ENCODE measurements around the gene ABCB4. TPM values are rescaled to one million over a fixed set of nuclear protein-coding genes. Genes with fewer than 3 reads are reported as not detected.

The ABCB4 gene
- total RNA-seq, 1 experiment from 2014 or later, result not detected

- ChIA-PET CTCF (no interaction called here), RAD21 (ENCODE audit: low non-redundant PET in 1 of 2, low total read pairs in 2 of 2, uncharacterized antibody in 2 of 2, unreplicated experiment in 2 of 2) (no interaction called here), POLR2A (no interaction called here)
- H3K27ac ChIP-seq (ENCODE audit: low read depth, low read length), result no peak overlapping the region
- DNase-seq (ENCODE audit: low read depth, low spot score) (no peak), ATAC-seq (no peak)
- H3K36me3 ChIP-seq (ENCODE audit: control insufficient read depth in 1 of 2, insufficient read depth in 2 of 2, low read length in 2 of 2), result no peaks in the 10 kb centered on the region
- H3K4me3 ChIP-seq (replicated peaks in 1 of 2; ENCODE audit: low read depth in 1 of 2, low read length in 2 of 2), result no peak overlapping the region
- H3K4me2 ChIP-seq (ENCODE audit: low read length), result no peak overlapping the region
- no peaks in the 10 kb centered on the region for H3K79me2 ChIP-seq (ENCODE audit: insufficient read depth, low read length)
- TF ChIP-seq TCF7L2 (IDR thresholded peaks at IDR 0.05; ENCODE audit: borderline replicate concordance, extremely low read depth, insufficient read depth, insufficient read length) (no peak), EZH2phosphoT487 (IDR thresholded peaks at IDR 0.05; ENCODE audit: borderline replicate concordance) (no peak), YY1 (IDR thresholded peaks at IDR 0.05; ENCODE audit: extremely low read depth, insufficient replicate concordance, low read depth, low read length) (no peak), CBX3 (IDR thresholded peaks at IDR 0.05; ENCODE audit: low read depth) (no peak), ZBTB33 (IDR thresholded peaks at IDR 0.05; ENCODE audit: extremely low read depth, insufficient replicate concordance, low read length) (no peak), SP1 (IDR thresholded peaks at IDR 0.05; ENCODE audit: low read depth) (no peak), RAD21 (IDR thresholded peaks at IDR 0.05; ENCODE audit: low read depth) (no peak), POLR2A (IDR thresholded peaks at IDR 0.05; ENCODE audit: borderline replicate concordance, extremely low read depth, insufficient read depth, insufficient read length) (no peak)
- TF ChIP-seq, protein P1, sequence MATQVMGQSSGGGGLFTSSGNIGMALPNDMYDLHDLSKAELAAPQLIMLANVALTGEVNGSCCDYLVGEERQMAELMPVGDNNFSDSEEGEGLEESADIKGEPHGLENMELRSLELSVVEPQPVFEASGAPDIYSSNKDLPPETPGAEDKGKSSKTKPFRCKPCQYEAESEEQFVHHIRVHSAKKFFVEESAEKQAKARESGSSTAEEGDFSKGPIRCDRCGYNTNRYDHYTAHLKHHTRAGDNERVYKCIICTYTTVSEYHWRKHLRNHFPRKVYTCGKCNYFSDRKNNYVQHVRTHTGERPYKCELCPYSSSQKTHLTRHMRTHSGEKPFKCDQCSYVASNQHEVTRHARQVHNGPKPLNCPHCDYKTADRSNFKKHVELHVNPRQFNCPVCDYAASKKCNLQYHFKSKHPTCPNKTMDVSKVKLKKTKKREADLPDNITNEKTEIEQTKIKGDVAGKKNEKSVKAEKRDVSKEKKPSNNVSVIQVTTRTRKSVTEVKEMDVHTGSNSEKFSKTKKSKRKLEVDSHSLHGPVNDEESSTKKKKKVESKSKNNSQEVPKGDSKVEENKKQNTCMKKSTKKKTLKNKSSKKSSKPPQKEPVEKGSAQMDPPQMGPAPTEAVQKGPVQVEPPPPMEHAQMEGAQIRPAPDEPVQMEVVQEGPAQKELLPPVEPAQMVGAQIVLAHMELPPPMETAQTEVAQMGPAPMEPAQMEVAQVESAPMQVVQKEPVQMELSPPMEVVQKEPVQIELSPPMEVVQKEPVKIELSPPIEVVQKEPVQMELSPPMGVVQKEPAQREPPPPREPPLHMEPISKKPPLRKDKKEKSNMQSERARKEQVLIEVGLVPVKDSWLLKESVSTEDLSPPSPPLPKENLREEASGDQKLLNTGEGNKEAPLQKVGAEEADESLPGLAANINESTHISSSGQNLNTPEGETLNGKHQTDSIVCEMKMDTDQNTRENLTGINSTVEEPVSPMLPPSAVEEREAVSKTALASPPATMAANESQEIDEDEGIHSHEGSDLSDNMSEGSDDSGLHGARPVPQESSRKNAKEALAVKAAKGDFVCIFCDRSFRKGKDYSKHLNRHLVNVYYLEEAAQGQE (IDR thresholded peaks at IDR 0.05; ENCODE audit: low read depth), result no peak
- no peaks in the 10 kb centered on the region for H4K20me1 ChIP-seq (ENCODE audit: insufficient read depth)
- H2AFZ ChIP-seq (ENCODE audit: low read depth, low read length, poor library complexity, severe bottlenecking), result no peak overlapping the region
- H3K4me1 ChIP-seq (ENCODE audit: control insufficient read depth in 1 of 2, insufficient read depth in 2 of 2, low read length in 2 of 2), result no peaks in the 10 kb centered on the region
- no peaks in the 10 kb centered on the region for H3K9me3 ChIP-seq (ENCODE audit: control insufficient read depth in 1 of 2, insufficient read depth in 1 of 2, low read depth in 1 of 2, low read length in 2 of 2)
- intact Hi-C loops (cut with micrococcal nuclease), result no loop called here
- no peak overlapping the region for H3K9ac ChIP-seq (ENCODE audit: low read length)
- H3K9me2 ChIP-seq (ENCODE audit: insufficient read depth), result no peaks in the 10 kb centered on the region
- no TSS peak for BruUV-seq (replicated peaks)
- no peaks in the 10 kb centered on the region for H3K27me3 ChIP-seq (ENCODE audit: insufficient read depth, low read length)
Measured at GRCh38 chr7:87411186-87411585, 64.3 kb downstream of the ABCB4 start.

All from HCT116 (cell line).